Calu3 (cell line): ENCODE measurements around the gene ZXDC. TPM values are rescaled to one million over a fixed set of nuclear protein-coding genes. Genes with fewer than 3 reads are reported as not detected.

Experiments
- Bru-seq: library from RNA; stranded (reverse); fragments of 400-500 nt; gene quantifications from one replicate; lab custom pipeline; 2021; lab: Mats Ljungman, UMichigan
- BruChase-seq, 2 experiments: library from RNA; stranded (reverse); fragments of 400-500 nt; gene quantifications; one replicate each; lab custom pipeline; 2021; lab: Mats Ljungman, UMichigan
- BruUV-seq: library from RNA; stranded (reverse); fragments of 400-500 nt; replicated peaks from 2 replicates; lab custom pipeline; 2021; lab: Mats Ljungman, UMichigan
- CTCF ChIA-PET: fragments of 300-600 bp; sonication (Branson Sonifier 250); formaldehyde crosslinking; loops from one replicate; lab custom pipeline; 2022; ENCODE audit warnings: antibody characterized with exemption; lab: Charles Lee
- DNase-seq: peaks from one replicate; pipeline ENCODE4 v3.0.0; 2022
- H3K27ac Mint-ChIP-seq: one replicate; pipeline ENCODE4 v1.8.0; 2022; ENCODE audit warnings: mixed read lengths; ENCODE audit not compliant: unreplicated experiment
- H3K27me3 Mint-ChIP-seq: one replicate; pipeline ENCODE4 v1.8.0; 2022; ENCODE audit warnings: mixed read lengths; ENCODE audit not compliant: unreplicated experiment
- H3K36me3 Mint-ChIP-seq: one replicate; pipeline ENCODE4 v1.8.0; 2022; ENCODE audit warnings: mild to moderate bottlenecking, moderate library complexity, mixed read lengths; ENCODE audit not compliant: insufficient read depth, unreplicated experiment
- H3K4me1 Mint-ChIP-seq: one replicate; pipeline ENCODE4 v1.8.0; 2022; ENCODE audit warnings: mild to moderate bottlenecking, low read depth, mixed read lengths; ENCODE audit not compliant: unreplicated experiment
- H3K4me3 Mint-ChIP-seq: one replicate; pipeline ENCODE4 v1.8.0; 2022; ENCODE audit warnings: mild to moderate bottlenecking, low read depth, moderate library complexity, mixed read lengths; ENCODE audit not compliant: unreplicated experiment
- H3K9me3 Mint-ChIP-seq: one replicate; pipeline ENCODE4 v1.8.0; 2022; ENCODE audit warnings: low read depth, mixed read lengths; ENCODE audit not compliant: unreplicated experiment
- intact Hi-C: fragments of 100-400 bp; cut with micrococcal nuclease; formaldehyde crosslinking; loops from one replicate; pipeline ENCODE4 v1.10.0; 2022; ENCODE audit not compliant: unreplicated experiment
- long read RNA-seq: library from polyadenylated mRNA; stranded (forward); transcript quantifications from one replicate; pipeline ENCODE4 v2.0.0, GENCODE V29; 2022
- total RNA-seq: library from RNA; stranded (reverse); gene quantifications from 2 replicates; pipeline ENCODE4 v1.2.3, GENCODE V29; 2022
- TF ChIP-seq, protein P1 (sequence below): fragments of 200-600 bp; IDR thresholded peaks from one replicate; pipeline ENCODE4 v1.8.0; 2022; ENCODE audit warnings: antibody characterized with exemption; ENCODE audit not compliant: unreplicated experiment

The ZXDC gene, protein sequence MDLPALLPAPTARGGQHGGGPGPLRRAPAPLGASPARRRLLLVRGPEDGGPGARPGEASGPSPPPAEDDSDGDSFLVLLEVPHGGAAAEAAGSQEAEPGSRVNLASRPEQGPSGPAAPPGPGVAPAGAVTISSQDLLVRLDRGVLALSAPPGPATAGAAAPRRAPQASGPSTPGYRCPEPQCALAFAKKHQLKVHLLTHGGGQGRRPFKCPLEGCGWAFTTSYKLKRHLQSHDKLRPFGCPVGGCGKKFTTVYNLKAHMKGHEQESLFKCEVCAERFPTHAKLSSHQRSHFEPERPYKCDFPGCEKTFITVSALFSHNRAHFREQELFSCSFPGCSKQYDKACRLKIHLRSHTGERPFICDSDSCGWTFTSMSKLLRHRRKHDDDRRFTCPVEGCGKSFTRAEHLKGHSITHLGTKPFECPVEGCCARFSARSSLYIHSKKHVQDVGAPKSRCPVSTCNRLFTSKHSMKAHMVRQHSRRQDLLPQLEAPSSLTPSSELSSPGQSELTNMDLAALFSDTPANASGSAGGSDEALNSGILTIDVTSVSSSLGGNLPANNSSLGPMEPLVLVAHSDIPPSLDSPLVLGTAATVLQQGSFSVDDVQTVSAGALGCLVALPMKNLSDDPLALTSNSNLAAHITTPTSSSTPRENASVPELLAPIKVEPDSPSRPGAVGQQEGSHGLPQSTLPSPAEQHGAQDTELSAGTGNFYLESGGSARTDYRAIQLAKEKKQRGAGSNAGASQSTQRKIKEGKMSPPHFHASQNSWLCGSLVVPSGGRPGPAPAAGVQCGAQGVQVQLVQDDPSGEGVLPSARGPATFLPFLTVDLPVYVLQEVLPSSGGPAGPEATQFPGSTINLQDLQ
- 62.3 and 63.8 TPM in 2 replicates for total RNA-seq
- Bru-seq, nascent RNA: percentile 92 among the genes with signal in this experiment
- BruChase-seq, experiment 1, labeled RNA remaining after a 6-hour chase: percentile 97 among the genes with signal in this experiment
- BruChase-seq, experiment 2, labeled RNA remaining after a 2-hour chase: percentile 98 among the genes with signal in this experiment
- long read RNA-seq, full-length matches to known transcripts: 24 of 43 reads
- long read RNA-seq, partial matches to known transcripts: 6 of 43 reads
- long read RNA-seq, other reads (novel, unspliced or antisense): 13 of 43 reads

DNA sequence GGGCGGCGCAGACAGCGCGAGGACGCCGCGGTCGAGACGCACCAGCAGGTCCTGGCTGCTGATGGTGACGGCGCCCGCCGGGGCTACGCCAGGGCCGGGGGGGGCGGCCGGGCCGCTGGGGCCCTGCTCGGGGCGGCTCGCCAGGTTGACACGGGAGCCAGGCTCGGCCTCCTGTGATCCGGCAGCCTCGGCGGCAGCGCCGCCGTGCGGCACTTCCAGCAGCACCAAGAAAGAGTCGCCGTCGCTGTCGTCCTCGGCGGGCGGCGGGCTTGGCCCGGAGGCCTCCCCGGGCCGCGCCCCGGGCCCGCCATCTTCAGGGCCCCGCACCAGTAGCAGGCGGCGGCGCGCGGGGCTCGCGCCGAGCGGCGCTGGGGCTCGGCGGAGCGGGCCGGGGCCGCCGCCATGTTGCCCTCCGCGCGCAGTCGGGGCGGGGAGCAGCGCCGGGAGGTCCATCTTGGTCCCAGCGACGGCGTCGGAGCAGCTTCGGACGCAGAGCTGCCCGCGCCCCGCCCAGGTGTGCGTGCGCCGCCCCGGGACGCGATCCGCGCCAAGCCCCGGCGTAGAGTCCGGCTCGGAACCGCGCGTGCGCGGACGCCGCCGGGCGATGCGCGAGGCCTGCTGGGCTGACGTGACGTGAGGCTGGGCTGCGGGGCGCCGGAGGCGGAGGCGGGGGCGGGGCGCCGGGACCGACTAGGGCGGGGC lies at the start of gene ZXDC:
Gene ZXDC (minus strand): TSS at position 479 of the 702 bp plus-strand sequence. CDS start 26 bp downstream, at position 453.
- intact Hi-C loops: loop anchor here (10.0 kb wide), 1 partner anchor 201 kb away; no protein-coding TSS in a partner anchor
- CTCF ChIA-PET: interaction anchor here (0.9 to 1.5 kb wide), 4 partner anchors 14 to 83 kb away, joined by 3 to 6 read pairs (median 4); no protein-coding TSS in a partner anchor
- Mint-ChIP-seq H3K4me1 (peaks cover 35% of the 10 kb centered on the region), H3K27me3 (peaks cover 7% of the 10 kb centered on the region), H3K9me3 (no peaks in the 10 kb centered on the region), H3K27ac (peak within 1 kb of the TSS; percentile 84), H3K4me3 (peak within 1 kb of the TSS; percentile 76), H3K36me3 (peaks cover 65% of the 10 kb centered on the region)
- TF ChIP-seq, protein P1, sequence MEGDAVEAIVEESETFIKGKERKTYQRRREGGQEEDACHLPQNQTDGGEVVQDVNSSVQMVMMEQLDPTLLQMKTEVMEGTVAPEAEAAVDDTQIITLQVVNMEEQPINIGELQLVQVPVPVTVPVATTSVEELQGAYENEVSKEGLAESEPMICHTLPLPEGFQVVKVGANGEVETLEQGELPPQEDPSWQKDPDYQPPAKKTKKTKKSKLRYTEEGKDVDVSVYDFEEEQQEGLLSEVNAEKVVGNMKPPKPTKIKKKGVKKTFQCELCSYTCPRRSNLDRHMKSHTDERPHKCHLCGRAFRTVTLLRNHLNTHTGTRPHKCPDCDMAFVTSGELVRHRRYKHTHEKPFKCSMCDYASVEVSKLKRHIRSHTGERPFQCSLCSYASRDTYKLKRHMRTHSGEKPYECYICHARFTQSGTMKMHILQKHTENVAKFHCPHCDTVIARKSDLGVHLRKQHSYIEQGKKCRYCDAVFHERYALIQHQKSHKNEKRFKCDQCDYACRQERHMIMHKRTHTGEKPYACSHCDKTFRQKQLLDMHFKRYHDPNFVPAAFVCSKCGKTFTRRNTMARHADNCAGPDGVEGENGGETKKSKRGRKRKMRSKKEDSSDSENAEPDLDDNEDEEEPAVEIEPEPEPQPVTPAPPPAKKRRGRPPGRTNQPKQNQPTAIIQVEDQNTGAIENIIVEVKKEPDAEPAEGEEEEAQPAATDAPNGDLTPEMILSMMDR: peak; percentile 46
- no TSS peak for BruUV-seq
- DNase-seq: peak; percentile 99

DNA sequence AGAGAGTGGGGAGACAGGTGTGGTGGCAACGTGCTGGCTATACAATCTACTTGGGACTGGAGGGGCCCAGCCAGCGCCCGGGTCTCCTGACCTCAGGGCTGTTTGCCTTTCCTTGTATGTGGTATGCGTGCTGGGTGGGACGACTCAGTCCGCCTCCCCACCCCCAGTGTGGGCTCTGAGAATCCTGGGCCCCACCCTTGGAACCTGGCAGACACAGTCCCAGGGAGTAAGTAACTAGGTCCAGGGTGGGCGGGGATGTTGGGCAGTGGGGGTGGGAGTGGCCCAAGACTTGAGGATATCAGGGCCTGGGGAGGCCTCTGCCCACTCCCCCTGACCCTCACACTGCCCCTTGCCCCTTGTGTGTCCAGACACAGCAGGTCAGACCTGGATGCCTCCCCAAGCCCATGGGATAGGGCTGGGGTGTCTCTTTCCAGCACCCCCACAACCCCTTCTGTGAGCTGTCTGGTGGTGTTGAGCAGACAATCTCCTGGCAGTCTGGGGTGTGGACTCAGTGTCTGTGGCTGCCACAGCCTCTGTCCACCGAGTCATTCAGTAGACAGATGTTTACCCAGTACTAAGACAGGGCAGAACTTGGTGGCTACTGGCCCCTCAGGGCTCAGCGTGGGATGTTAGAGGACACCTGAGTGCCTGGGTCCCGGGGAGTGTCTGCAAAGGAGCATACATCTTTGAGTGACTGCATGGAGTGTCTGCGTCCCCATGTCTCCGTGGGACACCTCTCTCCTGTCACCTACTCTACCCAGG lies 49.6 kb upstream of the ZXDC start:
- H3K9me3 Mint-ChIP-seq: no peaks in the 10 kb centered on the region
- CTCF ChIA-PET: interaction anchor here (0.6 to 1.1 kb wide), 2 partner anchors 13 to 944 kb away, joined by 3 read pairs; no protein-coding TSS in a partner anchor
- H3K4me3 Mint-ChIP-seq: peak overlapping the region; percentile 68
- intact Hi-C loops: loop anchor here (10.0 kb wide), 2 partner anchors 130 to 930 kb away; partner anchors contain the start of gene TXNRD3
- TF ChIP-seq, protein P1: no peak
- H3K4me1 Mint-ChIP-seq: peaks cover 20% of the 10 kb centered on the region
- H3K27me3 Mint-ChIP-seq: peaks cover 51% of the 10 kb centered on the region
- peaks cover 5% of the 10 kb centered on the region for H3K36me3 Mint-ChIP-seq
- no peak for DNase-seq
- H3K27ac Mint-ChIP-seq: no peak overlapping the region
- no TSS peak for BruUV-seq

DNA sequence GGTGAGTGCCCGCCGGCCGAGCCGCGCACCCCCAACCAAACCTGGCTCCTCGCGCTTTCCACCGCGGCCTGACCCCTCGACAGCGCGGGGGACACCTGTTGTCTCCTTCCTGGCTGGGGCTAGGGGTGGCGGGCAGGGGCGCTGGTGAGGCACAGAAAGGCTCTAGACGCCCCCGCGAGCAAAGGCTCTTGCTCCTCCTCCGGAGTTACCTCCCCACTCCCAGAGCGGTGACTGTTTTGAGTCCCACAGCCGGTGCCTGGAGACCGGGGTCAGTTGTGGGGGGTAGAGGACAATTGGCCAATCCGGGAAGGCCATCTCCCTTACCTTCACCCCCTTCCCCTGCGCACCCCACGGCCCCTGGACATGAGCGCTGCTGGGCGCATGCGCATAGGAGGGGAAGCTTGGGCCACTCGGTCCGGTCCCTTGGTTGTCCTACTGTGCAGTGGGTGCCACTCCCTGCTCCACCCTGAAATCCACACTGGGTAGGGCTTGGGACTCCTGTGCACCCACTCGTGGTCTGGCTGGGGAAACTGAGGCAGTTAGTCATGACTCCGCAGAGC lies 48.8 kb upstream of the ZXDC start:
- H3K27ac Mint-ChIP-seq: no peak overlapping the region
- DNase-seq: peak; percentile 42
- intact Hi-C loops: loop anchor here (1.0 to 10.0 kb wide), 4 partner anchors 93 to 1018 kb away; partner anchors contain the start of gene TXNRD3
- TF ChIP-seq, protein P1: no peak
- CTCF ChIA-PET: interaction anchor here (0.6 to 1.1 kb wide), 2 partner anchors 13 to 943 kb away, joined by 3 read pairs; no protein-coding TSS in a partner anchor
- H3K36me3 Mint-ChIP-seq: peaks cover under 1% of the 10 kb centered on the region
- peaks cover 58% of the 10 kb centered on the region for H3K27me3 Mint-ChIP-seq
- H3K9me3 Mint-ChIP-seq: no peaks in the 10 kb centered on the region
- H3K4me3 Mint-ChIP-seq: peak overlapping the region; percentile 68
- no TSS peak for BruUV-seq
- H3K4me1 Mint-ChIP-seq: peaks cover 20% of the 10 kb centered on the region
